Activated T-helper 9 cell treated with anti-CD3 and anti-CD28 coated beads, Interleukin-2, amount 50 U/mL, for 16 hours (primary cell): Measurements from ENCODE around the gene MPEG1.

ENCODE experiments used
- DNase-seq: peaks from one replicate; pipeline ENCODE4 v3.0.0-alpha.2; 2020; ENCODE audit warnings: low read depth

MPEG1 gene

GRCh38 chr11:59216641-59217564 is 4.2 kb upstream of the MPEG1 start:
- DNase-seq = no peak

- no peak for DNase-seq
These were observed 1.6 kb upstream of the MPEG1 start for GRCh38 chr11:59214141-59214893.

GRCh38 chr11:59212222-59212621 is 505 bp downstream of the MPEG1 start:
- no peak for DNase-seq

- no peak for DNase-seq
These were observed 3.8 kb downstream of the MPEG1 start for GRCh38 chr11:59208956-59209355.

GRCh38 chr11:59207988-59208451 is 4.7 kb downstream of the MPEG1 start:
- peak; percentile 25 for DNase-seq

- DNase-seq = no peak
These were observed 6.1 kb downstream of the MPEG1 start for GRCh38 chr11:59206635-59207034.

- no peak for DNase-seq
These were observed 7.1 kb downstream of the MPEG1 start for GRCh38 chr11:59205648-59206047.

GRCh38 chr11:59204746-59205145 is 8.0 kb downstream of the MPEG1 start:
- DNase-seq = no peak

GRCh38 chr11:59201353-59201752 is 11.4 kb downstream of the MPEG1 start:
- no peak for DNase-seq

GRCh38 chr11:59200423-59200746 is 12.3 kb downstream of the MPEG1 start:
- no peak for DNase-seq

- no peak for DNase-seq
These were observed 12.9 kb downstream of the MPEG1 start for GRCh38 chr11:59199546-59200422.

- no peak for DNase-seq
These were observed 14.0 kb downstream of the MPEG1 start for GRCh38 chr11:59198726-59199125.

- DNase-seq = no peak
These were observed 14.7 kb downstream of the MPEG1 start for GRCh38 chr11:59197991-59198390.

- no peak for DNase-seq
These were observed 15.9 kb downstream of the MPEG1 start for GRCh38 chr11:59196777-59197176.

GRCh38 chr11:59195586-59195985 is 17.1 kb downstream of the MPEG1 start:
- DNase-seq = no peak

GRCh38 chr11:59193587-59194130 is 19.1 kb downstream of the MPEG1 start:
- DNase-seq = no peak

- no peak for DNase-seq
These were observed 20.2 kb downstream of the MPEG1 start for GRCh38 chr11:59192446-59193020.

GRCh38 chr11:59191890-59192289 is 20.8 kb downstream of the MPEG1 start:
- DNase-seq = no peak

GRCh38 chr11:59191095-59191494 is 21.6 kb downstream of the MPEG1 start:
- DNase-seq = no peak

- DNase-seq = no peak
These were observed 22.7 kb downstream of the MPEG1 start for GRCh38 chr11:59189986-59190385.

- DNase-seq = no peak
These were observed 23.8 kb downstream of the MPEG1 start for GRCh38 chr11:59188954-59189353.

GRCh38 chr11:59187587-59187986 is 25.1 kb downstream of the MPEG1 start:
- DNase-seq = no peak
